GM18505 (cell line): ENCODE data around the gene GSTM1.
"Not testable (repeated sequence)": the region's sequence is repeated elsewhere in the genome, so short reads cannot be mapped to it uniquely, and the experiment has no call there.

Experiments used
- ATAC-seq: cut with Tn5 transposase; IDR thresholded peaks from one replicate; pipeline ENCODE4 v1.9.1; 2021; ENCODE audit not compliant: unreplicated experiment
- POLR2A ChIP-seq: IDR thresholded peaks from 4 replicates; pipeline ENCODE4 v1.6.1; 2011; ENCODE audit warnings: borderline replicate concordance; ENCODE audit not compliant: insufficient read depth, insufficient read length; ENCODE audit errors: extremely low read depth

Gene GSTM1

GRCh38 chr1:109671067-109671466 is 16.6 kb upstream of the GSTM1 start:
- ATAC-seq = no peak
- no peak for TF ChIP-seq POLR2A

GRCh38 chr1:109673861-109674260 is 13.8 kb upstream of the GSTM1 start:
- ATAC-seq = not testable (repeated sequence)

- ATAC-seq = not testable (repeated sequence)
These were observed 10.8 kb upstream of the GSTM1 start for GRCh38 chr1:109676683-109677381.

- no peak for TF ChIP-seq POLR2A
- ATAC-seq = no peak
These were observed 10.2 kb upstream of the GSTM1 start for GRCh38 chr1:109677459-109677858.

- ATAC-seq = not testable (repeated sequence)
These were observed 9.0 kb upstream of the GSTM1 start for GRCh38 chr1:109678637-109679036.

- ATAC-seq = not testable (repeated sequence)
These were observed 2.8 kb upstream of the GSTM1 start for GRCh38 chr1:109684777-109685176.

- ATAC-seq = not testable (repeated sequence)
These were observed 2.2 kb upstream of the GSTM1 start for GRCh38 chr1:109685399-109685798.

GRCh38 chr1:109685890-109686289 is 1.7 kb upstream of the GSTM1 start:
- not testable (repeated sequence) for ATAC-seq

- not testable (repeated sequence) for ATAC-seq
These were observed 508 bp upstream of the GSTM1 start for GRCh38 chr1:109687109-109687508.

- no peak for TF ChIP-seq POLR2A
- no peak for ATAC-seq
These were observed 2.3 kb downstream of the GSTM1 start for GRCh38 chr1:109689844-109690405.

GRCh38 chr1:109691759-109692158 is 4.1 kb downstream of the GSTM1 start:
- no peak for TF ChIP-seq POLR2A
- no peak for ATAC-seq

- not testable (repeated sequence) for ATAC-seq
These were observed 6.8 kb downstream of the GSTM1 start for GRCh38 chr1:109694400-109694799.

GRCh38 chr1:109695138-109695537 is 7.5 kb downstream of the GSTM1 start:
- ATAC-seq = not testable (repeated sequence)

- no peak for ATAC-seq
- no peak for TF ChIP-seq POLR2A
These were observed 9.4 kb downstream of the GSTM1 start for GRCh38 chr1:109697066-109697465.

GRCh38 chr1:109697861-109698260 is 10.2 kb downstream of the GSTM1 start:
- not testable (repeated sequence) for ATAC-seq

GRCh38 chr1:109702940-109703339 is 15.3 kb downstream of the GSTM1 start:
- ATAC-seq = not testable (repeated sequence)
